Astrocyte of the hippocampus (primary cell): ENCODE results near the gene INPPL1.
A peak's percentile ranks its signal among the peaks of the same experiment; 100 is the strongest.

ENCODE experiments used
- DNase-seq: peaks from one replicate; pipeline ENCODE4 v3.0.0; 2011; ENCODE audit warnings: low read depth, low spot score

INPPL1 gene

DNA sequence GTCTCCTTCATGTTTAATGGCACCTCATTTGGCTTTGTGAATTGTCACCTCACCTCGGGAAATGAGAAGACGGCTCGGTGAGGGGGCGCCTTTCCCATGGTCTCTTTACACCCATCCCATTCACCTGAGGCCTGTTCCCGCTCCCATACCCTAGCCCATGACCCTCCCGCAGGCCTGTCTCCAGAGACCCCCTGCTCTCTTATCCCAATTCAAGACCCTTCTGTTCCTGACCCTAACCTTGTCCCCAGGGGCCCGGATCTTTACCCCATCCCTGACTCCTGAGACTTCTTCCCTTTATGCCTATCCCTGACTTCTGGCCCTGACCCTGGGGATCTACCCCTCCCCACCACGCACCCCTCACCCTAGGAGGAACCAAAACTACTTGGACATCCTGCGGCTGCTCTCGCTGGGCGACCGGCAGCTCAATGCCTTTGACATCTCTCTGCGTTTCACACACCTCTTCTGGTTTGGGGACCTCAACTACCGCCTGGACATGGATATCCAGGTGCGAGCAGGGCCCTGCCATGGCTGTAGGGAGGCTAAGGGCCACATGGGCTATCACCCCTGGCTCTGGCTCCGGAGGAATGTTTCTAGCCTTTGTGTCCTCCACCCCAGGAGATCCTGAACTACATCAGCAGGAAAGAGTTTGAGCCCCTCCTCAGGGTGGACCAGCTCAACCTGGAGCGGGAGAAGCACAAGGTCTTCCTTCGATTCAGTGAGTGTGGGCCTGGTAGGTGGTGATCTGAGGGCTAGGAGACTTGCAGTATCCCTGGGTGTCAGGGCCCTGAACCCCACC lies 7.9 kb downstream of the INPPL1 start:
- DNase-seq = no peak

DNA sequence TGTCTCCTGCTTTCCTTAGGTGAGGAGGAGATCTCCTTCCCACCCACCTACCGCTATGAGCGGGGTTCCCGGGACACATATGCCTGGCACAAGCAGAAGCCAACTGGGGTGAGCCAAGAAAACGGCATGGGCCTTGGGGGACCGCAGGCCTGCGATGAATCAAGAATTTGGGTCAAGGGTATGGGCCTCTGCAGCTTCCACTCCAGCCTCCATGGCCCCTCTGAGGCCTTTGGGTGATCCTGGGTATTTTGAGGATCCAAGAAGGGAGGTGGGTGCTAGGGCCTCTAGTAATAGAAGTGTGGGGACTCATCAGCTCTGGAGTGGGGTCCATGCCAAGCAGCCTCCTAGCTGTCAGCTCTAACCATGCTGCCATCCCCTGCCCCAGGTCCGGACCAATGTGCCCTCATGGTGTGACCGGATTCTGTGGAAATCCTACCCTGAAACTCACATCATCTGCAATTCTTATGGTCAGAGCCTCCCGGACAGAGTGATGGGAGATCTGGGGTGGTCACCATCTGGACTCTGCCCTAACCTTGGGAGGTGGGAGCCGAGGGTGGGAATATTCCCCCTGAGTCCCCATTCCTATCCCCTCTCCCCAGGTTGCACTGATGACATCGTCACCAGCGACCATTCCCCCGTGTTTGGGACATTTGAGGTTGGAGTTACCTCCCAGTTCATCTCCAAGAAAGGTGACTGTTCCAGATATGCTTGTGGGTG lies 8.6 kb downstream of the INPPL1 start:
- DNase-seq = no peak

DNA sequence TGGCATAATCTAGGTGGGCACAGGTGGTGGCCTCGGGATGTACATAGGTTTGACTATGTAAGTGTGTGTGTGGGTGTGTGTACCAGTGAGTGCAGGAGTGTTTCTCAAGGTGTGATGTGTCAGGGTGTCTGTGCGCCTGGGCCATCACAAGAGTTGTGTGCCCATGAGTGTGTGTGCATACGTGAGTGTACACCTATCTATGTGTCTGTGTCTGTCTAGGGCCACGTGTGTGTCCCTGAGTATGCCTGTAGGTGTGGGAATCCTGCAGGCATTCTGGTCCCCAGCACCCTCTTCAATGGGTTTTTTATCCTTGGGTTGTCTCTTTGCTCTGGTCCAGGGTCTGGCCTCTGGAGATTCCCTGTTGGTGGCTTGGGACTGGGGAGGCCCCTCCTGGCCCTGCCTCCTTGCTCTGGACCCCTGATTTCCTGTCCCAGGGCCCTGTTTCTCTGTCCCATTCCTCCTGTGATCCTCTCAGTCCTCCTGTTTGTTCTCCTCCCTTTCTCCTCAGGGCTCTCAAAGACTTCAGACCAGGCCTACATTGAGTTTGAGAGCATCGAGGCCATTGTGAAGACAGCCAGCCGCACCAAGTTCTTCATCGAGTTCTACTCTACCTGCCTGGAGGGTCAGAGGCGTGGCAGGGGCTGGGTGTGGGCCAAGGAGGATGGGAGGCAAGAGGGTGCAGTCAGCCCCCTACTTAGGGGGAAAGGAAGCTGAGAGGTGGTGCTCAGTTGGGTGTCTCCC lies 9.4 kb downstream of the INPPL1 start:
- no peak for DNase-seq

DNA sequence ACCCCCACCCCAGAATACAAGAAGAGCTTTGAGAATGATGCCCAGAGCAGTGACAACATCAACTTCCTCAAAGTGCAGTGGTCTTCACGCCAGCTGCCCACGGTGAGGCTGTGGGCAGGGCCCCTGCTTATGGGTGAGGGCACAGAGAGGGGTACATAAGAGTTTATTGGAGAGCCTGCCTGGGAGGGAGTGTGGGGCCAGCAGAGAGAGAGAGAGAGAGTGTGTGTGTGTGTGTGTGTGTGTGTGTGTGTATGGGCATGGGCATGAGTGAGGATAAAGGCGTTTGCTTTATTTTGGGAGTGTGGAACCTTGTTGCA lies 9.9 kb downstream of the INPPL1 start:
- no peak for DNase-seq

- DNase-seq = no peak
Observed at GRCh38 chr11:72234920-72235319, 10.4 kb downstream of the INPPL1 start.

DNA sequence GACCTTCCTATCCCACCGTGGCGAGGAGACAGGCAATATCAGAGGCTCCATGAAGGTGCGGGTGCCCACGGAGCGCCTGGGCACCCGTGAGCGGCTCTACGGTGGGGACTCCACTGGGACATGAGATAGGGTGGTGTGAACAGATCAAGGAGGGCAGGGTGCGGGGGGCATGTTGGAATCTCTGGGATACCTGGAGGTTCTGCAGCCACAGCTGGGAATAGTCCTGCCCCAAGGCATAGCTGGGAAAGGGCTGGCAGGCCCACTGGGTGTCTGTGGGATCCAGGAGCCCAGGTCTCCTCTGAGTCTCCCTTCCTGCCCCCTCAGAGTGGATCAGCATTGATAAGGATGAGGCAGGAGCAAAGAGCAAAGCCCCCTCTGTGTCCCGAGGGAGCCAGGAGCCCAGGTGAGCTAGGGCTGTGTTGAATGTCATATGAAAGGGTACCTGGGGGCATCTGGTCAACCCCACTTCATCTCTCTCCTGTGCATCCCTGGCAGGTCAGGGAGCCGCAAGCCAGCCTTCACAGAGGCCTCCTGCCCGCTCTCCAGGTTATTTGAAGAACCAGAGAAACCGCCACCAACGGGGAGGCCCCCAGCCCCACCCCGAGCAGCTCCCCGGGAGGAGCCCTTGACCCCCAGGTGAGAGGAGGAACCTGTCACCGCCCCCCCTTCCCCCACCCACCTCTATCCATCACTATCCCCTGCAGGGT lies 10.9 kb downstream of the INPPL1 start:
- no peak for DNase-seq

DNA sequence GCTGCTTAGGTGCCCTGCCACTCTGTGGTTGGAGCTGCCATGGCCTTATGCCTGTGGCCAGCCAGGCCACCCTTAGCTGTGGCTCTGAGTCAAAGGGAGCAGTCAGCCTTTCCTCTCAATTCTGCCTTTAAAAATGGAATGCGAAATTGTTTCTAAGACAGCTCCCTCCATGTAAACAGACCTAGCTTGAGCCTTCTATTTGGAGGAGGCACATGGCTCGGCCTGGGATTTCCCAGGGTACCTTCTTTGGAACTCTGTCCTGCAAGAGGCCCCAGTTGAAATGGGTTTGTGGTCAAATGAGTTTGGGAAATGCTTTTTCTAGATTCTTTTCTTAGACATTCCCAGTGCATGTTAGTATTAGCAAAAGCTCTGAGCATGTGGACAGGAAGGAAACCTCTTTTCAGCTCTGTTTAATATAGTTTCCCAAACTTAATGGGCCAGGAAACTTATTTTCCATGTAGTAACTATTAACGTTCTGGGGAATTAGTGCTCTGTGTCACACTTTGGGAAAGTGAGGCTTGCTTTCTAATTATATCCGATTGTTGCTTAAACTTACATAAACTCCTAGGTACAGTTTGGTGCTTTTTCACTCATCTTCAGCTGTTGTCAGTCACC lies 11.6 kb downstream of the INPPL1 start:
- no peak for DNase-seq

GRCh38 chr11:72236774-72237111 lies 12.2 kb downstream of the INPPL1 start:
- no peak for DNase-seq

DNA sequence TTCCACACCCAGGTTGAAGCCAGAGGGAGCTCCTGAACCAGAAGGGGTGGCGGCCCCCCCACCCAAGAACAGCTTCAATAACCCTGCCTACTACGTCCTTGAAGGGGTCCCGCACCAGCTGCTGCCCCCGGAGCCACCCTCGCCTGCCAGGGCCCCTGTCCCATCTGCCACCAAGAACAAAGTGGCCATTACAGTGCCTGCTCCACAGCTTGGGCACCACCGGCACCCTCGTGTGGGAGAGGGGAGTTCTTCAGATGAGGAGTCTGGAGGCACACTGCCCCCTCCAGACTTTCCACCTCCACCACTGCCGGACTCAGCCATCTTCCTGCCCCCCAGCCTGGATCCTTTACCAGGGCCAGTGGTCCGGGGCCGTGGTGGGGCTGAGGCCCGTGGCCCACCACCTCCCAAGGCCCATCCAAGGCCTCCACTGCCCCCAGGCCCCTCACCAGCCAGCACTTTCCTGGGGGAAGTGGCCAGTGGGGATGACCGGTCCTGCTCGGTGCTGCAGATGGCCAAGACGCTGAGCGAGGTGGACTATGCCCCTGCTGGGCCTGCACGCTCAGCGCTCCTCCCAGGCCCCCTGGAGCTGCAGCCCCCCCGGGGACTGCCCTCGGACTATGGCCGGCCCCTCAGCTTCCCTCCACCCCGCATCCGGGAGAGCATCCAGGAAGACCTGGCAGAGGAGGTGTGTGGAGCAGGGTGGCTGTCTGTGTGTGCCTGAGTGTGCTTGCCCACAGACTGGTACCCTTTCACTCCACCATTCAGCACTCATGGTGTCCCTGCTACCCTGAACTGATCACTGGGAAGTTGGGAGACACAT lies 12.8 kb downstream of the INPPL1 start:
- no peak for DNase-seq

GRCh38 chr11:72238040-72238450 lies 13.5 kb downstream of the INPPL1 start:
- peak; percentile 83 for DNase-seq

DNA sequence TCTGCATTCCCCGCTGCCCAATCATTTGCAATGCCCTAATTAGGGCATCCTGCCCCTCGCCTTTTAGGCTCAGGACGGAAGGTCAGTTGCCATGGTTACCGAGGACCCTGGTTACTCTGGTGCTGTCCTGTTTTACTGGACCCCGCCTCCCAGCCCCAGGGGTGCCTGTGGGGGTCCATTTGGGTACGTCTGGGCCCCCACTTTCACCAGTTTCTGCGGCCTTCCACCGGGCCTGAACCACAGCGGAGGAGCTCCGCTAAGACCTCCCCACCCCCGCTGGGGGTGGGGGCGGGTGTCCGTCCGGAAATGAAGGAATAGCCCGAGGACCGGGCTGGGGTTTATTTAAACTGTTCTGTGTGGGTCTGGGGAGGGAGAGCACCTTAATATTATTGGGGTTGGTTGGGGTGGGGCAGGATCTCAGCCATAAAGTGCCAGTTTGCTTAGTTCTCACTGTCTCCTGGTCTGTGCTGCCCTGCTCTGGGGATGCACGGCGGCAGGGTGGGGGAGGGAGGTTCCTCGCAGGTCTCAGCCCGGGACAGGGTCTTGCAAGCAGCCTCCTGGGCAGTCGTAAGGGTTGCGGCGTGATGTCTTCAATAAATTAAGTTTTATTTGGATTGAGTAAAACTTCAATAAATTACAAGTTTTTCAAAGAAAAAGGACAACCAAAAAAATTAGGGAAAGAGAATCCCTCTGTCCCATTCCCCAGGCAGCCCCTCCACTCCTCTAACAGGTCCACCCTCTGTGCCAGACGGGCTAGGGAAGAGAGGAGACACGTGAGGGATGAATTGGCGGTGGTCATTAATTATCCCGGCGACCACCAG lies 14.1 kb downstream of the INPPL1 start:
- DNase-seq = no peak

- DNase-seq = peak; percentile 65
Observed at GRCh38 chr11:72239313-72239848, 14.8 kb downstream of the INPPL1 start.

DNA sequence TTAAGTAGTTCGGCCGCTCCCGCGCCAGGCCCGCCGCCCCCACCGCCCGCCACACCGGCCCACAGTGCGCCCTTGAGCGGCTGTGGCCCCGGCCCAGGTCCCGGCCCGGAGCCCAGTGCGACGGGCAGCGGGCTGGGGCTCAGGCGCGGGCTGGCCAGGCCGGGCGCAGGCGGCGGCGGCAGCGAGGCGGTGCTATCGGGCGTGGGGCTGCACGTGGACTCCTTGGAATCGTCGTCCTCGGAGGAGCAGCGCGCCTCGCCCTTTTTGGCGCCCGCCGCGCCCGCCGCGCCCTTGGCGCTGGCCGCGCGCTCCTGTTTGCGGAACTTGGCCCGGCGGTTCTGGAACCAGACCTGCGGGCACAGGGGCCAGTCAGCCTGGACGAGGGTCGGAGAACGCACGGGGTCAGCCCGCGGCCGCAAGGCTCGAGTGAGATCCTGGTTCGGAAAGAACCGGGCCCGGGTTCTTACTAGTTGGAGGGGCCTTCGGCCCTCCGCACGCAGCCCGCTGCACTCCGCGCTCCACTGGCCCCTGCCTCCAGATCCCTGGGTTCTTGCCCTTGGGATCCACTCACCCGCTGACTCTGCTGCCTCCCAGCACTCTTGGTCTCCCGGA lies 15.4 kb downstream of the INPPL1 start:
- peak; percentile 70 for DNase-seq

GRCh38 chr11:72240461-72241290 lies 16.1 kb downstream of the INPPL1 start:
- DNase-seq = peak; percentile 41

DNA sequence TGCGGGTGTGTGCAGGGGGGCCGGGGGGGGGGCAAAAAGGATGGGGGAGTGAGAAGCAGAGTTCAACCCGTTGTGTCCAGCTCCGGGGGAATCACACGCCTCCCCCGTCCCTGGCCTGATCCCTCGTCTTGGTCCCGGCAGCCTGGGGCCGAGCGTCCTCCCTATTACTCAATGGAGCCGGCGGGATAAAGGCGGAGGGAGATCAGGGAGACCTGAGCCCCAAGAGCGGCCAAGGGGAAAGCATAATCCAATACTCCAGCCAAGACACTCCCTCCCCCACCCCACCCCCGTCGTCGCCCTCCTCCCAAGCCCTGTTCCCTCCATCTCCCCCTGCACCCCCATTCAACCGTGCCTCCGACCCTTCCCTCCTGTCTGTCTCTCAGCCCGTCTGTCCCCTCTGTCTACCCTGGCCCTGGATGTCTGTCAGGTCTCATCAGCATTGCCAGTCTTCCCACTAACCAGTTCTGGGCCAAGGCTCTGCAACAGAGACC lies 16.8 kb downstream of the INPPL1 start:
- no peak for DNase-seq

- no peak for DNase-seq
Observed at GRCh38 chr11:72242141-72242540, 17.6 kb downstream of the INPPL1 start.

DNA sequence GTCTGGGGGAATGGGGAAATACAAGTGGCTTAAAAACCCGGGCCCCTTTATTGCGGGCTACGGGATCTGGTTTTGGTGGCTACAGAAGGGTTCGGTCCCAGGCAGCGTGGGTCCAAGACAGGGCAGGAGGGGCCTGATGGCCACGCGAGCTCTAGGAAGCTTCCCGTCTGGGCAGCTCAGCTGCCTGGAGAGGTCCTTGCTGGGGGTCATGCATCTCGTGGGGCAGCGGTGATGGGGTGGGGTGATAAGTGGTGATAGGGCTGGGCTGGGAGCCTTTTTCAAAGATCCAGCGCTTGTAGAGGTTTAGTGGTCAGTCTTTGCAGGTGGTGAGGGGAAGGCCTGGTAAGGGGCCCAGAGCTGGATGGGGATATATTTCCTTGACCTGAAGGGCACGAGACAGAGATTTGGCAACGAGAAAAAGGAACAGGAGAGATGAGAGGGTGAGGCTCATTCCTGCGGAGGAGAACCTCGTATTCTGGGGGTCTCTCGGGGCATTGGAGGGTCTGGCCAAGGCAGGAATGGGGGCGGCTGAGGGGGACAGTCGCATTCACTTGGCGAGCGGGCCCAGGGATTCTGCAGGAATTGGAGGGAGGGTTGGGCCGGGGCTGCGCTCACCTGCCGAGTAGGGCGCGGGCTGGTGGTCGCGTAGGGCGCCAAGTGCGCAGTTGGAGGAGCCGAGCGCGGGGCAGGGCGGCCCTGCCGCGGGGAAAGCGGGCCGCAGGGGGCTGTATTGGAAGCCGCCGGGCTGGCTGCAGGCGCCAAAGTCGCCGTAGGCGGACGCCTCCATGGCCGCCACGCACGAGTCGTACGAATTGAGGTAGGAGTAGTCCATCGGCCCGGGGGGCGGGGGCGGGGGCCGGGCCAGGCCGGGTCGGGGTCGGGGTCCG lies 18.8 kb downstream of the INPPL1 start:
- no peak for DNase-seq
